Pancreas (tissue), 10 donors: Measurements from ENCODE around the gene CDC42. TPM values are rescaled to one million over a fixed set of nuclear protein-coding genes. Genes with fewer than 3 reads are reported as not detected.

Experiments used
- ATAC-seq, 4 donors: fragments of 200-7000 bp; cut with Tn5 transposase; one replicate each; pipeline versions ENCODE4 v1.8.0 to v1.9.1; 2020; ENCODE audit warnings: mild to moderate bottlenecking in 4 of 4, moderate library complexity in 4 of 4
- DNase-seq, 6 donors: peaks; one replicate each; pipeline ENCODE4 v3.0.0-alpha.2; 2020
- FAIRE-seq: peaks from 2 replicates; lab custom pipeline; 2012; peaks lifted over from hg19 to GRCh38; lab: Jason Lieb, UNC
- H3K27ac ChIP-seq, 4 donors: fragments of 200-600 bp; sonication (generic); 1 replicate in 3 of 4; 2 replicates in 1 of 4; pipeline versions ENCODE4 v1.5.0 to v1.8.0; 2020
- H3K27me3 ChIP-seq, 4 donors: fragments of 200-600 bp; one replicate each; pipeline ENCODE4 v1.8.0; 2021
- H3K36me3 ChIP-seq, 3 donors: fragments of 200-600 bp; sonication (generic) in 1 of 3; one replicate each; pipeline versions ENCODE4 v1.5.0 to v1.8.0; 2020 to 2021
- H3K4me1 ChIP-seq, 3 donors: fragments of 200-600 bp; one replicate each; pipeline ENCODE4 v1.8.0; 2021
- H3K4me3 ChIP-seq, 4 donors: fragments of 200-600 bp; sonication (generic) in 2 of 4; one replicate each; pipeline versions ENCODE4 v1.5.0 to v1.8.0; 2020 to 2021
- H3K9me3 ChIP-seq, 4 donors: fragments of 200-600 bp; one replicate each; pipeline ENCODE4 v1.8.0; 2021
- CTCF ChIP-seq, 4 donors: fragments of 200-600 bp; sonication (generic) in 3 of 4; IDR thresholded peaks; one replicate each; pipeline versions ENCODE4 v1.5.0 to v1.8.0; 2021; ENCODE audit warnings: antibody characterized with exemption in 4 of 4
- WGBS, 2 donors: extraction: QIAGEN DNeasy Blood & Tissue Kit; methylation state at CpG; one replicate each; pipeline ENCODE4 v1.1.7; 2013; 5-methylcytosine and 5-hydroxymethylcytosine counted together
- intact Hi-C, 3 donors: fragments of 100-400 bp; cut with DNase I; formaldehyde crosslinking; loops; one replicate each; pipeline versions ENCODE4 v1.11.1 to v1.14.2; 2022
- polyA plus RNA-seq, 2 donors: library from polyadenylated mRNA; stranded (reverse); fragments of 200-250 nt; gene quantifications; one replicate each; pipeline ENCODE4 v1.2.3, GENCODE V29; 2013
- total RNA-seq, 6 donors: library from RNA; stranded (reverse); fragmentation: NEBNext Ultra II Directional in 4 of 6; extraction: Animal tissue kit (Norgen Biotek cat#: 25700) in 4 of 6; gene quantifications; one replicate each; pipeline versions ENCODE4 v1.2.1 to v1.2.4, GENCODE V29; 2021 to 2023
- donor health status: healthy with polysubstance abuse.
- donor health status: DM: no; HTN: no; CAD: no; lungs with moderate emphysema.
- donor health status: DM: no; HTN: no; CAD: no.
- donor health status: control.
- donor health status: control.
- donor health status: Bipolar disorder and iron deficiency.
- donor health status: DM: yes; HTN: yes; CAD: no.
- donor health status: DM: no; HTN: no; CAD: no.
- donor health status: DM: no; HTN: no; CAD: no.
- donor health status: DM: yes; HTN: yes; CAD: no.

Gene CDC42
- total and polyA plus RNA-seq, 8 donors, result 36.6 to 128 (median 63.4) TPM

- WGBS, 2 donors, result 85 to 87% methylated on average over 4 of the region's 4 CpGs
- Histone ChIP-seq H3K27me3 (no peaks in the 10 kb centered on the region), H3K9me3 (no peaks in the 10 kb centered on the region), H3K4me1 (no peaks in the 10 kb centered on the region), H3K36me3 (no peaks in the 10 kb centered on the region), H3K4me3 (no peak overlapping the region), H3K27ac (no peak overlapping the region)
- no peak for FAIRE-seq
- DNase-seq, result no peak
- TF ChIP-seq CTCF (IDR thresholded peaks at IDR 0.05), result no peak
- no peak for ATAC-seq
- intact Hi-C loops, result loop anchor here in 2 of 3 donors (10.0 kb wide), 3 partner anchors 274 to 514 kb away; partner anchors contain the start of gene C1QC (in 2 of the 2)
Observed at GRCh38 chr1:22131062-22131461, 78.6 kb downstream of the CDC42 start.

- peak; percentile 75 to 82 (median 78) for TF ChIP-seq CTCF (IDR thresholded peaks at IDR 0.05)
- intact Hi-C loops, result loop anchor here in 2 of 3 donors (10.0 kb wide), 3 partner anchors 273 to 513 kb away; partner anchors contain the start of gene C1QC (in 2 of the 2)
- no peak for FAIRE-seq
- peak; percentile 72 to 85 (median 76) for ATAC-seq
- 16 to 17% methylated on average over 10 of the region's 10 CpGs for WGBS, 2 donors
- Histone ChIP-seq H3K36me3 (no peaks in the 10 kb centered on the region), H3K4me3 (no peak overlapping the region), H3K9me3 (no peaks in the 10 kb centered on the region), H3K4me1 (no peaks in the 10 kb centered on the region), H3K27ac (no peak overlapping the region), H3K27me3 (no peaks in the 10 kb centered on the region)
- DNase-seq, result peak in 5 of 6 donors; percentile 37 to 89 (median 71)
Observed at GRCh38 chr1:22131875-22132486, 79.5 kb downstream of the CDC42 start.

GRCh38 chr1:22132517-22133235 is 80.2 kb downstream of the CDC42 start:
- Histone ChIP-seq H3K27ac (no peak overlapping the region), H3K4me1 (no peaks in the 10 kb centered on the region), H3K36me3 (no peaks in the 10 kb centered on the region), H3K27me3 (no peaks in the 10 kb centered on the region), H3K4me3 (no peak overlapping the region), H3K9me3 (no peaks in the 10 kb centered on the region)
- ATAC-seq (peak in 3 of 4 donors; percentile 32 to 62 (median 38)), DNase-seq (peak in 1 of 6 donors; percentile 44), FAIRE-seq (no peak)
- intact Hi-C loops, result loop anchor here in 2 of 3 donors (10.0 kb wide), 3 partner anchors 272 to 512 kb away; partner anchors contain the start of gene C1QC (in 2 of the 2)
- TF ChIP-seq CTCF (IDR thresholded peaks at IDR 0.05), result no peak
- WGBS, 2 donors, result 67 to 69% methylated on average over 15 of the region's 15 CpGs

GRCh38 chr1:22133247-22133930 is 80.9 kb downstream of the CDC42 start:
- H3K27ac ChIP-seq, result no peak overlapping the region
- WGBS, 2 donors, result 84 to 85% methylated on average over 16 of the region's 16 CpGs
- no peaks in the 10 kb centered on the region for H3K9me3 ChIP-seq
- no peaks in the 10 kb centered on the region for H3K27me3 ChIP-seq
- DNase-seq (no peak), FAIRE-seq (no peak), ATAC-seq (peak in 1 of 4 donors; percentile 9)
- H3K36me3 ChIP-seq, result no peaks in the 10 kb centered on the region
- TF ChIP-seq CTCF (IDR thresholded peaks at IDR 0.05), result no peak
- H3K4me3 ChIP-seq, result no peak overlapping the region
- intact Hi-C loops, result loop anchor here in 2 of 3 donors (10.0 kb wide), 3 partner anchors 271 to 511 kb away; partner anchors contain the start of gene C1QC (in 2 of the 2)
- H3K4me1 ChIP-seq, result no peaks in the 10 kb centered on the region
